ENCODE data around the gene NOTCH1.

Gene NOTCH1

DNA sequence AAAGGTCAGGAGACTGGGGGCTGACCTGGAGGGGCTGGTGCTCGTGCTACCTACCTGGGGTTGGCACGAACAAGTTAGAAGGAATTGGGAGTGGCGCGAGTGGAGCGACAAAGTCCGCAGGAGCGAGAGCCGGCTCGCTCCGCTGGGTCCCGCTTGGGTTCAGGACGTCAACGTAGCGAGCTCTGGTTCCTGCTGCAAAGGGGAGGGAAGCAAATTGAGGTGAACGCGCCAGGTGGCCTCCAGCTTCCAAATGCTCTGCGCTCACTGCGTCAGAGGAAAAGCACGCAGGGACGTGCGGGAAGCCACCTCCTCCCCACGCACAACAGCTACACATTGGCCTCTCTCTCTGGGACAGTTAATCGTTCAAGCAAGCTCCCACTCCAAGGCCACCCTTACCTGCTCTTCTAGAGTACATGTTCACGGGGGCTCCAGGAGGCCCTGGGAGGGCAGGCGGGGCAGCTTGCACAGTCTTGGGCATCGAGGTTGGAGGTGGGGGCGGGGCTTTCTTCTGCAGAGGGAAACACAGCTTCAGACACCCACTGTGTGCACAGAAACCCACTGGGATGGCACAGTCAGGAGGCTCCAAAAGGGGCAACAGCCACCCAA lies 98.6 kb downstream of the NOTCH1 start:
- H3K9ac ChIP-seq (ENCODE audit: low read length), result no peak overlapping the region
- H3K36me3 ChIP-seq (ENCODE audit: control insufficient read depth, insufficient read depth, low read length), result peaks cover 47% of the 10 kb centered on the region
- H3K27ac ChIP-seq (ENCODE audit: low read depth, low read length), result no peak overlapping the region
- H3K4me3 ChIP-seq (ENCODE audit: low read length), result no peak overlapping the region
- H3K27me3 ChIP-seq (ENCODE audit: control insufficient read depth, insufficient read depth, low read length), result no peaks in the 10 kb centered on the region
- no peaks in the 10 kb centered on the region for H3K4me1 ChIP-seq (ENCODE audit: control insufficient read depth, insufficient read depth, low read length)

DNA sequence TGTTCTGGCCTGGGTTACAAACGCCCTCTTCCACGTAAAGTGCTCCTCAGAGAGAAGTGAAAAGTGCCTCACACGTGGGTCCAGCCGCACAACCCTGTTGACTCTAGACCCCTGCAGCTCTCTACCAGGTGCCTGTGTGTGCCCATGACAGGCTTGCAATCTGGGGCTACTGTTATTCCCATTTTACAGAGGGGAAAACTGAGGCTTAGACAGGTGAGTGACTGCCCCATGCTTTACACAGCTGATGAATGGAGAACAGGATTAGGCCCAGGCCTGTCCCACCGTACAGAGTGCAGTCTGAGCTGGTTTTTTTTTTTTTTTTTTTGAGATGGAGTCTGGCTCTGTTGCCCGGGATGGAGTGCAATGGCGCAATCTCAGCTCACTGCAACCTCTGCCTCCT lies 100.0 kb downstream of the NOTCH1 start:
- H3K4me3 ChIP-seq (ENCODE audit: low read length), result no peak overlapping the region
- no peaks in the 10 kb centered on the region for H3K4me1 ChIP-seq (ENCODE audit: control insufficient read depth, insufficient read depth, low read length)
- peaks cover 47% of the 10 kb centered on the region for H3K36me3 ChIP-seq (ENCODE audit: control insufficient read depth, insufficient read depth, low read length)
- no peak overlapping the region for H3K9ac ChIP-seq (ENCODE audit: low read length)
- no peaks in the 10 kb centered on the region for H3K27me3 ChIP-seq (ENCODE audit: control insufficient read depth, insufficient read depth, low read length)
- no peak overlapping the region for H3K27ac ChIP-seq (ENCODE audit: low read depth, low read length)
